TTC549 (cell line): Measurements from ENCODE around the gene KRTAP10-2.
"Not testable (repeated sequence)": the region's sequence is repeated elsewhere in the genome, so short reads cannot be mapped to it uniquely, and the experiment has no call there.

ENCODE experiments used
- FAIRE-seq: peaks from 2 replicates; lab custom pipeline; 2012; peaks lifted over from hg19 to GRCh38; lab: Jason Lieb, UNC

KRTAP10-2 gene

GRCh38 chr21:44513389-44514217 is 37.7 kb downstream of the KRTAP10-2 start:
- FAIRE-seq: no peak

- no peak for FAIRE-seq
These were observed 38.6 kb downstream of the KRTAP10-2 start for GRCh38 chr21:44512496-44513388.

- FAIRE-seq: no peak
These were observed 39.4 kb downstream of the KRTAP10-2 start for GRCh38 chr21:44511938-44512275.

GRCh38 chr21:44511219-44511937 is 39.9 kb downstream of the KRTAP10-2 start:
- no peak for FAIRE-seq

GRCh38 chr21:44510508-44511218 is 40.6 kb downstream of the KRTAP10-2 start:
- FAIRE-seq: no peak

- FAIRE-seq: no peak
These were observed 41.2 kb downstream of the KRTAP10-2 start for GRCh38 chr21:44510109-44510507.

- FAIRE-seq: no peak
These were observed 41.8 kb downstream of the KRTAP10-2 start for GRCh38 chr21:44509539-44509938.

- FAIRE-seq: no peak
These were observed 42.4 kb downstream of the KRTAP10-2 start for GRCh38 chr21:44508711-44509445.

- FAIRE-seq: no peak
These were observed 42.9 kb downstream of the KRTAP10-2 start for GRCh38 chr21:44508426-44508710.

GRCh38 chr21:44507673-44508425 is 43.5 kb downstream of the KRTAP10-2 start:
- FAIRE-seq: no peak

GRCh38 chr21:44506279-44507255 is 44.7 kb downstream of the KRTAP10-2 start:
- no peak for FAIRE-seq

GRCh38 chr21:44505673-44506278 is 45.5 kb downstream of the KRTAP10-2 start:
- no peak for FAIRE-seq

- no peak for FAIRE-seq
These were observed 47.4 kb downstream of the KRTAP10-2 start for GRCh38 chr21:44503901-44504399.

GRCh38 chr21:44503006-44503889 is 48.1 kb downstream of the KRTAP10-2 start:
- not testable (repeated sequence) for FAIRE-seq

- no peak for FAIRE-seq
These were observed 48.9 kb downstream of the KRTAP10-2 start for GRCh38 chr21:44502171-44502958.
